ENCODE data around the gene DNAH14. TPM values are rescaled to one million over a fixed set of nuclear protein-coding genes. Genes with fewer than 3 reads are reported as not detected.
"Not testable (repeated sequence)": the region's sequence is repeated elsewhere in the genome, so short reads cannot be mapped to it uniquely, and the experiment has no call there.

DNAH14 gene
- total RNA-seq, 2 donors from 2014 or later = 5.8 to 7.7 TPM

DNA sequence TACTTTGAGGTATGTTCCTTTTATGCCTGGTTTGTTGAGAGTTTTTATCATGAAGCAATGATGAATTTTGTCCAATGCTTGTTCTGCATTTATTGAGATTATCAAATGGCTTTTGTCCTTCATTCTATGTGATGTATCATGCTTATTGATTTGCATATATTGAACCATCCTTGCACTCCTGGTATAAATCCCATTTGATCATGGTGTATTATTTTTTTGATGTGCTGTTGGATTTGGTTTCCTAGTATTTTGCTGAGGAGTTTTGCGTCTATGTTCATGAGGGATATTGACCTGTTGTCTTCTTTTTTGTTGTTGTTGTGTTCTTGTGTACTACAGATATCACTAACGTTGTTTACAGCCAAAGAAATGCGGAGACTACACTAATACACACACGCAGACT is 4.1 kb downstream of the DNAH14 start:
- Histone ChIP-seq H3K27me3 (no peaks in the 10 kb centered on the region), H3K9me3 (peaks cover 5 to 53% of the 10 kb centered on the region in 2 donors), H3K4me3 (no peak overlapping the region), H3K27ac (no peak overlapping the region), H3K4me1 (peaks cover 0 to 7% of the 10 kb centered on the region in 2 donors), H3K36me3 (no peaks in the 10 kb centered on the region)
- no peak for DNase-seq (ENCODE audit: low spot score)
- TF ChIP-seq, protein P1, sequence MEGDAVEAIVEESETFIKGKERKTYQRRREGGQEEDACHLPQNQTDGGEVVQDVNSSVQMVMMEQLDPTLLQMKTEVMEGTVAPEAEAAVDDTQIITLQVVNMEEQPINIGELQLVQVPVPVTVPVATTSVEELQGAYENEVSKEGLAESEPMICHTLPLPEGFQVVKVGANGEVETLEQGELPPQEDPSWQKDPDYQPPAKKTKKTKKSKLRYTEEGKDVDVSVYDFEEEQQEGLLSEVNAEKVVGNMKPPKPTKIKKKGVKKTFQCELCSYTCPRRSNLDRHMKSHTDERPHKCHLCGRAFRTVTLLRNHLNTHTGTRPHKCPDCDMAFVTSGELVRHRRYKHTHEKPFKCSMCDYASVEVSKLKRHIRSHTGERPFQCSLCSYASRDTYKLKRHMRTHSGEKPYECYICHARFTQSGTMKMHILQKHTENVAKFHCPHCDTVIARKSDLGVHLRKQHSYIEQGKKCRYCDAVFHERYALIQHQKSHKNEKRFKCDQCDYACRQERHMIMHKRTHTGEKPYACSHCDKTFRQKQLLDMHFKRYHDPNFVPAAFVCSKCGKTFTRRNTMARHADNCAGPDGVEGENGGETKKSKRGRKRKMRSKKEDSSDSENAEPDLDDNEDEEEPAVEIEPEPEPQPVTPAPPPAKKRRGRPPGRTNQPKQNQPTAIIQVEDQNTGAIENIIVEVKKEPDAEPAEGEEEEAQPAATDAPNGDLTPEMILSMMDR (IDR thresholded peaks at IDR 0.05) = no peak

DNA sequence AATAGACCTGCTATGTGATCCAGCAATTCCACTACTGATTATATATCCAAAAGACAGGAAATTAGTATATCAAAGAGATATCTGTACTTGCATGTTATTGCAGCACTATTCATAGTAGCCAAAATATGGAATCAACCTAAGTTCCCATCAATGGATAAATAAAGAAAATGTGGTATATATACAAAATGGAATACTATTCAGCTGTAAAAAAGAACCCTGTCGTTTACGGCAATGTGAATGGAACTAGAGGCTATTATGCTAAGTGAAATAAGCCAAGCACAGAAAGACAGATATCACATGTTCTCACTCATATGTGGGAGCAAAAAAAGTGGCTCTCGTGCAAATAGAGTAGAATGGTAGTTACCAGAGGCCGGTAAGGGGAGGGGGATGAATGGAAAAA is 9.2 kb downstream of the DNAH14 start:
- Histone ChIP-seq H3K9me3 (peaks cover 0 to 34% of the 10 kb centered on the region in 2 donors), H3K36me3 (no peaks in the 10 kb centered on the region), H3K4me3 (no peak overlapping the region), H3K27me3 (no peaks in the 10 kb centered on the region), H3K4me1 (no peaks in the 10 kb centered on the region), H3K27ac (no peak overlapping the region)
- TF ChIP-seq, protein P1 (IDR thresholded peaks at IDR 0.05) = no peak
- no peak for DNase-seq (ENCODE audit: low spot score)

DNA sequence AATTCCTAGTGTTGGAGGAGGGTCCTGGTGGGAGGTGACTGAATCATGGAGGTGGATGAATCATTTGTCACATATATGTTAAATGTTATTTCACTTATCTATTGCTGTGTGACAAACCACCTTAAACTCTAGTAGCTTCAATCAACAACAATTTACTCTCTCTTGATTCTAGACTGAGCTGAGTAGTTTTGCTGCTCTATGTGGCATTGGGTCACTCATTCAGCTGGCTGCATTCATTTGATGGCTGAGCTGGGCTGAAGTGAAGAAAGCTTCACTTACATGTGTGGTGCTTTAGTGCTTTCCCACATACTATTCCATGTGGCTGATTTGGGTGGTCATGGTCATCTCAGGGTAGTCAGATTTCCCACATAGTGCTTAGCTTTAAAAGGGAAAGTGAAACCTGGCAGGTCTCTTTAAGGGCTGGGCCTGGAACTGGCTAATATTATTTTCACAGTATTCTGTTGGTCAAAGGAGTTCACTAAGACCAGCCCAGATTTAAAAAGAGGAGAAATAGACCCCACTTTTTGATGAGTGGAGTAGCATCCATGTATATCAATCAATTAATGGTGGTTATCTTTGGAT is 10.5 kb downstream of the DNAH14 start:
- no peak for DNase-seq (ENCODE audit: low spot score)
- H3K9me3 ChIP-seq = peaks cover 0 to 21% of the 10 kb centered on the region in 2 donors
- H3K4me3 ChIP-seq = no peak overlapping the region
- H3K27me3 ChIP-seq = no peaks in the 10 kb centered on the region
- H3K4me1 ChIP-seq = no peaks in the 10 kb centered on the region
- no peaks in the 10 kb centered on the region for H3K36me3 ChIP-seq
- H3K27ac ChIP-seq = no peak overlapping the region
- TF ChIP-seq, protein P1 (IDR thresholded peaks at IDR 0.05) = no peak

DNA sequence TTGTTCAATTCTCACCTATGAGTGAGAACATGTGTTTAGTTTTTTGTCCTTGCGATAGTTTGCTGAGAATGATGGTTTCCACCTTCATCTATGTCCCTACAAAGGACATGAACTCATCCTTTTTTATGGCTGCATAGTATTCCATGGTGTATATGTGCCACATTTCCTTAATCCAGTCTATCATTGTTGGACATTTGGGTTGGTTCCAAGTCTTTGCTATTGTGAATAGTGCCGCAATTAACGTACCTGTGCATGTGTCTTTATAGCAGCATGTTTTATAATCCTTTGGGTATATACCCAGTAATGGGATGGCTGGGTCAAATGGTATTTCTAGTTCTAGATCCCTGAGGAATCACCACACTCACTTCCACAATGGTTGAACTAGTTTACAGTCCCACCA is 11.3 kb downstream of the DNAH14 start:
- not testable (repeated sequence) for H3K27ac ChIP-seq

DNA sequence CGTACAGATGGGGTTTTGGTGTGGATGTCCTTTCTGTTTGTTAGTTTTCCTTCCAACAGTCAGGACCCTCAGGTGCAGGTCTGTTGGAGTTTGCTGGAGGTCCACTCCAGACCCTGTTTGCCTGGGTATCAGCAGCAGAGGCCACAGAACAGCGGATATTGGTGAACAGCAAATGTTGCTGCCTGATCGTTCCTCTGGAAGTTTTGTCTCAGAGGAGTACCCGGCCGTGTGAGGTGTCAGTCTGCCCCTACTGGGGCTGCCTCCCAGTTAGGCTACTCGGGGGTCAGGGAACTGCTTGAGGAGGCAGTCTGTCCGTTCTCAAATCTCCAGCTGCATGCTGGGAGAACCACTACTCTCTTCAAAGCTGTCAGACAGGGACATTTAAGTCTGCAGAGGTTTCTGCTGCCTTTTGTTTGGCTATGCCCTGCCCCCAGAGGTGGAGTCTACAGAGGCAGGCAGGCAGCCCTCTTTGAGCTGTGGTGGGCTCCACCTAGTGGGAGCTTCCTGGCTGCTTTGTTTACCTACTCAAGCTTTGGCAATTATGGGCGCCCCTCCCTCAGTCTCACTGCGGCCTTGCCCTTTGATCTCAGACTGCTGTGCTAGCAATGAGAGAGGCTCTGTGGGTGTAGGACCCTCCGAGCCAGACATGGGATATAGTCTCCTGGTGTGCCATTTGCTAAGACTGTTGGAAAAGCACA is 16.3 kb downstream of the DNAH14 start:
- DNase-seq (ENCODE audit: low spot score); H3K9me3 ChIP-seq; H3K4me1 ChIP-seq; H3K36me3 ChIP-seq; H3K4me3 ChIP-seq; H3K27ac ChIP-seq; H3K27me3 ChIP-seq: not testable (repeated sequence)

More for the DNA sequence above, 11.3 kb downstream of the DNAH14 start:
- H3K27me3 ChIP-seq; H3K4me3 ChIP-seq; H3K4me1 ChIP-seq; H3K36me3 ChIP-seq; DNase-seq (ENCODE audit: low spot score): not testable (repeated sequence)
- H3K9me3 ChIP-seq = peaks cover 0 to 13% of the 10 kb centered on the region in 2 donors

DNA sequence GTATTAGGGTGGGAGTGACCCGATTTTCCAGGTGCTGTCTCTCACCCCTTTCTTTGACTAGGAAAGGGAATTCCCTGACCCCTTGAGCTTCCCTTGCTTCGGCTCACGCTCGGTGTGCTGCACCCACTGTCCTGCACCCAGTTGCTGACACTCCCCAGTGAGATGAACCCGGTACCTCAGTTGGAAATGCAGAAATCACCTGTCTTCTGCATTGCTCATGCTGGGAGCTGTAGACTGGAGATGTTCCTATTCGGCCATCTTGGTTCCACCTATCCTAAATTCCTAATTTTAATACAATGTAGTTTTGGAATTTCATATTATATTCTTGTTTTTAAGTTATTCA is 16.8 kb downstream of the DNAH14 start:
- DNase-seq (ENCODE audit: low spot score); H3K36me3 ChIP-seq; H3K4me3 ChIP-seq; H3K9me3 ChIP-seq; H3K27me3 ChIP-seq; H3K27ac ChIP-seq; H3K4me1 ChIP-seq: not testable (repeated sequence)

DNA sequence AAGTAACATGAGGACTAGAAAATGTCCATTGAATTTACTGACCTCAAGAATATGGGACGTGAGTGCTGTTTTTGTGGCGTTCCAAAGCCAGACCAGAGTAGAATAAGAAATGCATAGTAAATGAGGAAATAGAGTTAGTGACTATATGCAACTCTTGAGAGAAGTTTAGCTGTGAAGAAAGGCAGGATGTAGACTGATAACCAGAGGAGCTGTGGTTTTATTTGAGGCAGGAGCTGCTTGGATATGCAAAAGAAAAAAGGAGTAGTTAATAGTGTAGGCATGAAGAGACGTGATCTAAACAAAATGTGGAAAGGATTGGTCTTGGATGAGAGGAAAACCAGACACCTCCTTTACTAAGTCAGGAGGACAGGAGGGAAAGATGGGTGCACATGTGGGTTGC is 28.2 kb downstream of the DNAH14 start:
- H3K4me3 ChIP-seq = no peak overlapping the region
- no peak overlapping the region for H3K27ac ChIP-seq
- no peaks in the 10 kb centered on the region for H3K36me3 ChIP-seq
- TF ChIP-seq, protein P1 (IDR thresholded peaks at IDR 0.05) = no peak
- H3K9me3 ChIP-seq = no peaks in the 10 kb centered on the region
- H3K4me1 ChIP-seq = no peaks in the 10 kb centered on the region
- no peaks in the 10 kb centered on the region for H3K27me3 ChIP-seq
- no peak for DNase-seq (ENCODE audit: low spot score)

Data from right atrium auricular region (tissue), 2 donors.